HG03378 (cell line): Measurements from ENCODE around the gene ANXA8.
"Not testable (repeated sequence)": the region's sequence is repeated elsewhere in the genome, so short reads cannot be mapped to it uniquely, and the experiment has no call there.

Experiments used
- ATAC-seq: cut with Tn5 transposase; IDR thresholded peaks from one replicate; pipeline ENCODE4 v1.9.1; 2021; ENCODE audit warnings: mild to moderate bottlenecking, moderate library complexity; ENCODE audit not compliant: unreplicated experiment

ANXA8 gene

DNA sequence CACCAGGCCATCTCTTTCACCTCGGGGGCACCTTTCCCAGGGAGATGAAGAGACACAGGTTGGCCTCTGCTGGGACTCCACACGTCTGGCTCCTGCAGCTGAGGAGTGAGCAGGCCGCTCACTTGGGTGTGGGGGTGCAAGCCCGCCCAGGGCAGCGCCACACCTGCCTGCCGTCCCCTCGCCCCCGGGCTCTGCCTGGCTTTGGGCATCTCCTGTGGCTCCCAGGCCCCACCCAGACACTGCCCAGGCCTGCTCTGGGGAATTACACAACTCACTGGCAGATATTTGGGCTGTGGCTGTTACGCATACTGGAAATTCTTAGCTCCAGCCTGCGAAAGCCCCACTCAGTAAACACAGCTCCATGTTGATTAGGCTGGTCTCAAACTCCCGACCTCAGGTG is at the start of gene ANXA8:
ANXA8 (minus strand) TSS at position 193 of the 400 bp plus-strand sequence; CDS start at position 11, 182 bp downstream.
- not testable (repeated sequence) for ATAC-seq

- ATAC-seq: not testable (repeated sequence)
These were observed 39.6 kb upstream of the ANXA8 start, which contains the start of gene AGAP9 for GRCh38 chr10:47523475-47523874. AGAP9 (minus strand) TSS chr10:47523638; CDS start chr10:47523526, 112 bp downstream.

- not testable (repeated sequence) for ATAC-seq
These were observed 18.4 kb upstream of the ANXA8 start for GRCh38 chr10:47502313-47502712.

DNA sequence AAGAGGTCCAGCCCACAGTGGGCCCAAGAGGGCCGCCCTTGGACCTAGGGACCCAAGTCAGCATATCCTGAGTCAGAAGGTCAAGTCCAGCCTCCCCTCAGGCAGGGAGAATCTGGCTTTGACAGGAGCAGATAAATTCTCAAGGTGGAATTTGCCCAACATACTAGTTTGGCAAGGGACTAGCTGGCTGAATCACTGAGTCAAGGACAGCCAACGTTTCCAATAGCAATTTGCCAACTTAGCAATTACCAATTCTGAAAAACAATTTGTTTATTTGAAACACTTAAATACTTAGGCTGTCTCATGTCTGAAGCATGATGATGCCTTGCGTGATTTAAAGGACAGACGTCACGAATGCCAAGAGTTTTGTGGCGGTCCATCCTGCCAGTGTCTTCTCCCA is 10.3 kb upstream of the ANXA8 start:
- ATAC-seq: not testable (repeated sequence)

DNA sequence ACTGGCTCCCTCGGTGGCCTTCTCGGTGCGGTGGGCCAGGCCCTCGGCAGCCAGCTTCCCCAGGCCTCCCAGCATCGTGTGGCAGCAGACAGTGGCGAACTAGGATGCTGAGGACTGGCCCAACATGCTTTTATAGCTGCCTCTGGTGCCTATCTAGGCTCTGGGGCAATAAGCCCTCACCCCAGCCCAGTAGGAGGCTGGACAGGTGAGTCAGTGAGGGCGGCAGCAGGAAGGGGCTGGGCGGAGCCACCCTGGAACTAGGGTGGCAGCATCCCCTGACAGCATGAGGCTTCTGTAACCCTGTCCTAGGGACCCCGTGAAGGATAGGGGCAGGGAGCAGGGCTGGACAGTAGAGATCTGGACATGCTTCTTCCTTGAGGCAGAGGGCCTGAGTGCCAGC is 7.7 kb upstream of the ANXA8 start, which contains the start of gene FAM25G:
FAM25G (minus strand) TSS at position 101 of the 400 bp plus-strand sequence; CDS start at position 75, 26 bp downstream.
- not testable (repeated sequence) for ATAC-seq

DNA sequence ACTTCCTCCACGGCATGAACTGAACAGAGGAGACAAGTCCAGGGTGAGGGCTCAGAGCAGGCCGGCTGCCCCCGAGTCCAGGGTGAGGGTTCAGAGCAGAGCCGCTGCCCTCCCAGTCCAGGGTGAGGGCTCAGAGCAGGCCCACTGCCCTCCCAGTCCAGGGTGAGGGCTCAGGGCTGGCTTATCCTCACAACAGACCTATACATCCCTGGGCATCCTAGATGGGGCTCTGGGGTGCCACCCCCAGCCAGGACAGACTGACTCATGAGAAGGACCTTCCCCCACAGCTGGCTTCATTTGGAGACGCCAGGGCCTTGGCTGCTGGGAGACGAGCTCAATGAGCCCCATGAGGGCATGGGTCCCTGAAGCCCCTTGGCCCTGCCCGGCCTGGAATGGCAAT is 5.7 kb upstream of the ANXA8 start:
- ATAC-seq: not testable (repeated sequence)

DNA sequence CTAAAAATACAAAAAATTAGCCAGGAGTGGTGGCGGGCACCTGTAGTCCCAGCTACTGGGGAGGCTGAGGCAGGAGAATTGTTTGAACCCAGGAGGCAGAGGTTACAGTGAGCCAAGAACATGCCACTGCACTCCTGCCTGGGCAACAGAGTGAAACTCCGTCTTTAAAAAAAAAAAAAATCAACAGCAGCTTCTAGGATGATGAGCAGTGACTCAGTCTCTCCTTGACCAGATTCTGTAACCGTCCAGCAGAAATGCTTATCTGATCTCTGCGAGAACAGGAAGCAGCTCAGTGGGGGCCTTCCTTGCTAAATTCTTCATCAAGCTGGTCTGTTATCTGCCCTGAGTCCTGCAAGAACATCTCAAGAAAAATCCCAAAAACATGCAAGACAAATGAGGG is 2.0 kb upstream of the ANXA8 start:
- not testable (repeated sequence) for ATAC-seq

DNA sequence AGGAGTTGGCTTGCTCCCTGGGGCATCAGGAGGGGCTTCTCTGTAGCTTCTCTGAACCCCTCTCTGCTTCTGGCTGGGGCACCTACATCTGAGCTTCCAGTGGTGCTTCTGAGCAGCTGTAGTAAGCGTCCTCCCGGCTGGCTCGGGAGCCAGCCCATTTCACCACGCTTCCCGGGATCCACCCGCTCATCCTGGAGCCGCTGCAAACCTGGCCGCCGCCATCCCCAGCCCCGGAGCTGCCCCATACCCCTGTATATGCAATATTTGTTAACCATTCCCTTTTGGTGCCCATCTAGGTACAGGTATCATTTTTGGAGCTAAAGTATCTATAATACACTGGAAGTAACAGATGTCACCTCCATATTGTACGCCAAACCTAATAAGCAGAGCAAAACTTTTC is 871 bp upstream of the ANXA8 start:
- not testable (repeated sequence) for ATAC-seq

- ATAC-seq: not testable (repeated sequence)
These were observed 1.5 kb downstream of the ANXA8 start for GRCh38 chr10:47482367-47482766.

DNA sequence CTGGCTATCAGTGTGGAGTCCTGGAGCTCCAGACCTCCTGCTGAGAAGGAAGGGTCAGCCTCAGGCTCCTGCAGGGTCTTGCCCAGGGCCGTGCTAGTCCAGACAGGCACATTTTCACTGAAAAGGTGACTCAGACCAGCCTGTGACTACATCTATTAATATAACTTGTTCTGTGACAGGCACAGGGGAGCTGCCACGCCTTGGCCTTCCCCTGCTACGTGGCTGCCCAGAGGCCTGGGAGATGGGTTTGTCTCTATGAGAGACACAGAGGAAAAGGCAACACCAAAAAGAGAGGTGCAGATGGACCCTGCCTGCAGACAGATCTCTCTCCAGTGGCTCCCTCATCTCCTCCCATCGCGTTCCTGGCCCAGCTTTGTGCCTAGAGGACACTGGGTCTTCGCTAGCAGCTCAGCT is 2.1 kb downstream of the ANXA8 start:
- not testable (repeated sequence) for ATAC-seq

GRCh38 chr10:47481182-47481766 is 2.6 kb downstream of the ANXA8 start:
- ATAC-seq: not testable (repeated sequence)

DNA sequence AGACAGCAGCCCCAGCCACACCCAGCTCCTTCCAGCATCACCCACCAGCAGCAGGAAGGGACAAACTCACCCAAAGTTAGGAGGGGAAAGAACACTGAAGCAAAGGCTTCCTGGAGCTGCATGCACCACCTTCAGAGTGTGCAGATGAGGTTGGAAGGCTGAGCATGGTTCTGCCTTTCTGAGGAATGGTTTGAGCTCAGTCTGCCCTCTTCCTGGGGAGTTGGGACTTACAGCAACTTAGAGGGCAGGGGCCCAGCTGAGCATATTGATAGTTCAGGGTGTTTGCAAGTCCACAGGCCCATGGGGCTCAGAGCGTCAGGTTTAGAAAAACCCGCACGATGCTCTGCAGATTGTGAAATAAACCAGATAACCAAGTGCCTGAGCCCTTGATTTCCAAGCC is 3.8 kb downstream of the ANXA8 start:
- ATAC-seq: not testable (repeated sequence)

DNA sequence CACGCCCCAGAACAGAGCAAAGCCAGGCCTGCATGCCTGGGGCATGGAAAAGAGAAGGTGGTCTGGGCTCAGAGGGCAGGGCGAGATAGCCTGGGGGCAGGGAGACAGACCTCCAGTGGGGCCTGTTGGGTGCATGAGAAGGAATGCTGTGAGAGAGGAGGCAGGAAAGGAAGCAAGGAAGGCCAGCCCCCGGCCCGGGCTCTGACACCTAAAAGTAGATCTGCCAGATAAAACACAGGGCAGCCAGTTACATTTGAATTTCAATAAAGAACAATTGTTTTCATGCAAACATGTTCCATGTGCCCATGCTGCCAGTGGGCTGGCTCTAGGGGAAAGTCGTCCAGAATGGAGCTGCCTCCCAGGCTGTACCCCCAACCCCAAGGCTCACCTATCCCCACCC is 5.8 kb downstream of the ANXA8 start:
- not testable (repeated sequence) for ATAC-seq

DNA sequence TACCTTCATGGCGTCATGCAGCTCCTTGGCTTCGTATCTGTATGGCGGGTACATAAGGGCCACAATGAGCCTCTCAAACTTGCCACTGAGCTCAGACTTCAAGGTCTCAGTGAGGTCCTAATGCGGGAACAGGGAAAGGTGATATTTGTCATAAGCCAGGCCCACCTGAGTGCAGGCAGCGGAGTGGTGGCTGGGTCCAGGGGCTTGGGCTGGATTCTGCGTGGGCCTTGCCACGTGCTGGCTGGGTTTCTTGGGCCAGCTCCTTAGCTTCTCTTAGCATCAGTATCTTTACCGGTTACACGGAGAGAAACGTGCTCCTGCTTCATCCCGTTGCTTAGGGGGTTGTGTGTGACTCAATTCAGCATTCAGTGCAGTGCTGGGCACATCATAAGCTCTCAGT is 6.8 kb downstream of the ANXA8 start:
- not testable (repeated sequence) for ATAC-seq

DNA sequence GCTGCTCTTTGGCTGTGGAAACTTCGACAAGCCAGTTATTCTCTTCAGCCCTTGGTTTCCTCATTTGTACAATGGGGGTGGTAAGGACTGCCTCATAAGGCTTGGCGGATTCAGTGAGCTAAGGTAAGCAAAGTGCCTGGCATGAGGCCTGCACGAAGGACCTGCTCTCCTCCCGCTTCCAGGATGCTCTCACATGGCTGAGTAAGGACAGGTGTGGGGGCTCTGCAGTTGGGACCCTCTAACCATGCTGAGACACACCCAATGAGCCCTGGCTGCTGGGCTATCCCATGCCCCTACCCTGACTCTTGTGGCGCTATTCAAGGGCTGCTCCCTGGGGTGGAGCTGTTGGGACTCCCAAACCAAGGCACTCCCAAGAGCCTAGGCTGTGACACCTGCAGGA is 8.8 kb downstream of the ANXA8 start:
- not testable (repeated sequence) for ATAC-seq

DNA sequence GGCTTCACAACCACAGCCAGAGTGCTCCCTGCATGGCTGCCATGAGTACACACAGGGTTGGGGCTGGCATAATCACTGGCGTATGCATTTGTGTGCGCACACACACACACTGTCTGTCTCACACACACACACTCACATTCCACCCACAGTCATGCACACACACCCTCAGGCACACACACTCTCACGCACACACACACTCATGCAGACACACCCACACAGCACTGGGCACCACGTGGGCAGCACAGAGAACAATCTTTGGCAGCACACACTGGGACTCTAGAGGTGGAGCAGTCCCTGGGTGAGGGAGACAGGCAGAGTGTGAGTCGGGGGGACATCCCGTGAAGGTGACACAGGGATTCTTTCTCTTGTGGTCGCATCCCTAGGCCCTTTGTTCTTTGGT is 10.4 kb downstream of the ANXA8 start:
- not testable (repeated sequence) for ATAC-seq

GRCh38 chr10:47472647-47473046 is 11.3 kb downstream of the ANXA8 start:
- ATAC-seq: peak; percentile 44

GRCh38 chr10:47472072-47472471 is 11.8 kb downstream of the ANXA8 start:
- not testable (repeated sequence) for ATAC-seq

- ATAC-seq: not testable (repeated sequence)
These were observed 15.0 kb downstream of the ANXA8 start for GRCh38 chr10:47468731-47469528.

GRCh38 chr10:47467957-47468356 is 16.0 kb downstream of the ANXA8 start:
- ATAC-seq: not testable (repeated sequence)

- not testable (repeated sequence) for ATAC-seq
These were observed 16.5 kb downstream of the ANXA8 start for GRCh38 chr10:47467458-47467857.
